ENCODE results near the gene SIRPB1. TPM values are rescaled to one million over a fixed set of nuclear protein-coding genes. Genes with fewer than 3 reads are reported as not detected.

The SIRPB1 gene
- total and polyA plus RNA-seq, 8 donors = 0.05 to 3.6 (median 0.82) TPM; not detected in 1

- no peaks in the 10 kb centered on the region for H3K4me1 ChIP-seq
- H3K9me3 ChIP-seq = no peaks in the 10 kb centered on the region
- H3K36me3 ChIP-seq = no peaks in the 10 kb centered on the region
- 60 to 69% methylated on average over 10 of the region's 10 CpGs for WGBS, 2 donors
- no peak overlapping the region for H3K27ac ChIP-seq
- no peak overlapping the region for H3K4me3 ChIP-seq
- TF ChIP-seq CTCF (IDR thresholded peaks at IDR 0.05) = no peak
- FAIRE-seq (no peak), ATAC-seq (no peak), DNase-seq (no peak)
- no peaks in the 10 kb centered on the region for H3K27me3 ChIP-seq
- intact Hi-C loops (cut with DNase I) = no loop called here
Measured at GRCh38 chr20:1635291-1635979, 15.6 kb upstream of the SIRPB1 start.

- WGBS, 2 donors = 67 to 84% methylated on average over 4 of the region's 4 CpGs
- intact Hi-C loops (cut with DNase I) = no loop called here
- H3K9me3 ChIP-seq = no peaks in the 10 kb centered on the region
- no peaks in the 10 kb centered on the region for H3K36me3 ChIP-seq
- TF ChIP-seq CTCF (IDR thresholded peaks at IDR 0.05) = no peak
- FAIRE-seq (no peak), ATAC-seq (no peak), DNase-seq (no peak)
- H3K27me3 ChIP-seq = peaks cover 0 to 4% (median 0%) of the 10 kb centered on the region in 4 donors
- H3K4me3 ChIP-seq = no peak overlapping the region
- no peaks in the 10 kb centered on the region for H3K4me1 ChIP-seq
- H3K27ac ChIP-seq = no peak overlapping the region
Measured at GRCh38 chr20:1633535-1633934, 13.7 kb upstream of the SIRPB1 start.

- WGBS, 2 donors = 65 to 68% methylated on average over 4 of the region's 4 CpGs
- FAIRE-seq (no peak), DNase-seq (no peak), ATAC-seq (no peak)
- no peak overlapping the region for H3K27ac ChIP-seq
- no peak overlapping the region for H3K4me3 ChIP-seq
- no peaks in the 10 kb centered on the region for H3K9me3 ChIP-seq
- intact Hi-C loops (cut with DNase I) = no loop called here
- H3K36me3 ChIP-seq = no peaks in the 10 kb centered on the region
- peaks cover 0 to 4% (median 0%) of the 10 kb centered on the region in 4 donors for H3K27me3 ChIP-seq
- no peak for TF ChIP-seq CTCF (IDR thresholded peaks at IDR 0.05)
- no peaks in the 10 kb centered on the region for H3K4me1 ChIP-seq
Measured at GRCh38 chr20:1632178-1632577, 12.4 kb upstream of the SIRPB1 start.

GRCh38 chr20:1631309-1632151 lies 11.7 kb upstream of the SIRPB1 start:
- FAIRE-seq = no peak
- Histone ChIP-seq H3K36me3 (no peaks in the 10 kb centered on the region), H3K27ac (no peak overlapping the region), H3K27me3 (peaks cover 0 to 4% (median 0%) of the 10 kb centered on the region in 4 donors), H3K4me1 (no peaks in the 10 kb centered on the region), H3K9me3 (no peaks in the 10 kb centered on the region), H3K4me3 (no peak overlapping the region)
- WGBS, 2 donors = 43 to 46% methylated on average over 9 of the region's 9 CpGs
- DNase-seq = no peak
- TF ChIP-seq CTCF (IDR thresholded peaks at IDR 0.05) = no peak
- intact Hi-C loops (cut with DNase I) = no loop called here
- ATAC-seq = no peak

- FAIRE-seq (no peak), DNase-seq (no peak), ATAC-seq (no peak)
- no peak for TF ChIP-seq CTCF (IDR thresholded peaks at IDR 0.05)
- intact Hi-C loops (cut with DNase I) = no loop called here
- Histone ChIP-seq H3K27ac (no peak overlapping the region), H3K9me3 (no peaks in the 10 kb centered on the region), H3K36me3 (no peaks in the 10 kb centered on the region), H3K4me1 (no peaks in the 10 kb centered on the region), H3K27me3 (peaks cover 0 to 4% (median 0%) of the 10 kb centered on the region in 4 donors), H3K4me3 (no peak overlapping the region)
- 68 to 79% methylated on average over 5 of the region's 5 CpGs for WGBS, 2 donors
Measured at GRCh38 chr20:1630186-1630585, 10.4 kb upstream of the SIRPB1 start.
